Measurements from ENCODE around the gene CFTR.

CFTR gene

GRCh38 chr7:117489016-117489415 lies 9.2 kb downstream of the CFTR start:
- Histone ChIP-seq H3K4me3 (ENCODE audit: insufficient read depth, low read length, poor library complexity, severe bottlenecking) (no peak overlapping the region), H3F3A (ENCODE audit: insufficient read depth) (no peaks in the 10 kb centered on the region), H3K9me3 (ENCODE audit: insufficient read depth, low read length) (no peaks in the 10 kb centered on the region), H3K4me2 (ENCODE audit: low read depth, low read length, poor library complexity, severe bottlenecking) (no peak overlapping the region), H3K27ac (ENCODE audit: low read depth, low read length) (no peak overlapping the region), H3K9ac (ENCODE audit: low read length) (no peak overlapping the region), H3K36me3 (ENCODE audit: low read length) (no peaks in the 10 kb centered on the region), H3K79me2 (ENCODE audit: insufficient read depth, low read length) (no peaks in the 10 kb centered on the region), H3K27me3 (ENCODE audit: low read length) (no peaks in the 10 kb centered on the region), H2AFZ (ENCODE audit: low read depth, low read length, severe bottlenecking) (no peak overlapping the region), H3K9me2 (replicated peaks; ENCODE audit: insufficient read depth, low read length) (no peaks in the 10 kb centered on the region), H4K20me1 (ENCODE audit: low read depth, low read length) (no peaks in the 10 kb centered on the region)
- TF ChIP-seq EZH2phosphoT487 (conservative IDR thresholded peaks at IDR 0.05; ENCODE audit: low read length), result no peak

GRCh38 chr7:117489430-117489829 lies 9.6 kb downstream of the CFTR start:
- H3K4me2 ChIP-seq (ENCODE audit: low read depth, low read length, poor library complexity, severe bottlenecking), result no peak overlapping the region
- H3K9me2 ChIP-seq (replicated peaks; ENCODE audit: insufficient read depth, low read length), result no peaks in the 10 kb centered on the region
- no peak overlapping the region for H3K4me3 ChIP-seq (ENCODE audit: insufficient read depth, low read length, poor library complexity, severe bottlenecking)
- no peaks in the 10 kb centered on the region for H3K79me2 ChIP-seq (ENCODE audit: insufficient read depth, low read length)
- H3K9me3 ChIP-seq (ENCODE audit: insufficient read depth, low read length), result no peaks in the 10 kb centered on the region
- H3K9ac ChIP-seq (ENCODE audit: low read length), result no peak overlapping the region
- no peaks in the 10 kb centered on the region for H3K36me3 ChIP-seq (ENCODE audit: low read length)
- H4K20me1 ChIP-seq (ENCODE audit: low read depth, low read length), result no peaks in the 10 kb centered on the region
- H3K27ac ChIP-seq (ENCODE audit: low read depth, low read length), result no peak overlapping the region
- no peaks in the 10 kb centered on the region for H3K27me3 ChIP-seq (ENCODE audit: low read length)
- H2AFZ ChIP-seq (ENCODE audit: low read depth, low read length, severe bottlenecking), result no peak overlapping the region
- no peaks in the 10 kb centered on the region for H3F3A ChIP-seq (ENCODE audit: insufficient read depth)
- TF ChIP-seq CTCF (IDR thresholded peaks at IDR 0.05; ENCODE audit: insufficient read depth, low read length, poor library complexity, severe bottlenecking), result no peak
- TF ChIP-seq EZH2phosphoT487 (conservative IDR thresholded peaks at IDR 0.05; ENCODE audit: low read length), result no peak

GRCh38 chr7:117489911-117490310 lies 10.1 kb downstream of the CFTR start:
- H3K9me2 ChIP-seq (replicated peaks; ENCODE audit: insufficient read depth, low read length), result no peaks in the 10 kb centered on the region
- no peak overlapping the region for H3K27ac ChIP-seq (ENCODE audit: low read depth, low read length)
- H3K79me2 ChIP-seq (ENCODE audit: insufficient read depth, low read length), result no peaks in the 10 kb centered on the region
- no peaks in the 10 kb centered on the region for H4K20me1 ChIP-seq (ENCODE audit: low read depth, low read length)
- H3K4me3 ChIP-seq (ENCODE audit: insufficient read depth, low read length, poor library complexity, severe bottlenecking), result no peak overlapping the region
- no peaks in the 10 kb centered on the region for H3F3A ChIP-seq (ENCODE audit: insufficient read depth)
- no peak overlapping the region for H2AFZ ChIP-seq (ENCODE audit: low read depth, low read length, severe bottlenecking)
- H3K9ac ChIP-seq (ENCODE audit: low read length), result no peak overlapping the region
- H3K36me3 ChIP-seq (ENCODE audit: low read length), result no peaks in the 10 kb centered on the region
- no peaks in the 10 kb centered on the region for H3K9me3 ChIP-seq (ENCODE audit: insufficient read depth, low read length)
- H3K4me2 ChIP-seq (ENCODE audit: low read depth, low read length, poor library complexity, severe bottlenecking), result no peak overlapping the region
- H3K27me3 ChIP-seq (ENCODE audit: low read length), result no peaks in the 10 kb centered on the region
- no peak for TF ChIP-seq CTCF (IDR thresholded peaks at IDR 0.05; ENCODE audit: insufficient read depth, low read length, poor library complexity, severe bottlenecking)
- TF ChIP-seq EZH2phosphoT487 (conservative IDR thresholded peaks at IDR 0.05; ENCODE audit: low read length), result no peak

GRCh38 chr7:117492649-117493048 lies 12.8 kb downstream of the CFTR start:
- no peak overlapping the region for H3K4me3 ChIP-seq (ENCODE audit: insufficient read depth, low read length, poor library complexity, severe bottlenecking)
- H3K9me3 ChIP-seq (ENCODE audit: insufficient read depth, low read length), result no peaks in the 10 kb centered on the region
- no peaks in the 10 kb centered on the region for H3K27me3 ChIP-seq (ENCODE audit: low read length)
- no peaks in the 10 kb centered on the region for H3K79me2 ChIP-seq (ENCODE audit: insufficient read depth, low read length)
- no peak overlapping the region for H3K9ac ChIP-seq (ENCODE audit: low read length)
- no peak overlapping the region for H3K27ac ChIP-seq (ENCODE audit: low read depth, low read length)
- H4K20me1 ChIP-seq (ENCODE audit: low read depth, low read length), result no peaks in the 10 kb centered on the region
- H3F3A ChIP-seq (ENCODE audit: insufficient read depth), result no peaks in the 10 kb centered on the region
- H3K9me2 ChIP-seq (replicated peaks; ENCODE audit: insufficient read depth, low read length), result no peaks in the 10 kb centered on the region
- TF ChIP-seq EZH2phosphoT487 (conservative IDR thresholded peaks at IDR 0.05; ENCODE audit: low read length), result no peak
- H2AFZ ChIP-seq (ENCODE audit: low read depth, low read length, severe bottlenecking), result no peak overlapping the region
- no peaks in the 10 kb centered on the region for H3K36me3 ChIP-seq (ENCODE audit: low read length)
- H3K4me2 ChIP-seq (ENCODE audit: low read depth, low read length, poor library complexity, severe bottlenecking), result no peak overlapping the region
